Effector memory CD4-positive, alpha-beta T cell (primary cell): Measurements from ENCODE around the gene ZFHX3.

Experiments used
- DNase-seq, 3 donors: peaks; one replicate each; pipeline ENCODE4 v3.0.0-alpha.2; 2020
- H3K27ac ChIP-seq: 2 replicates; pipeline ENCODE4 v1.7.0; 2013; ENCODE audit warnings: mild to moderate bottlenecking, low read length, moderate library complexity; ENCODE audit not compliant: insufficient read depth, poor library complexity, severe bottlenecking
- H3K27me3 ChIP-seq: replicated peaks from 2 replicates; pipeline ENCODE4 v1.7.0; 2013; ENCODE audit warnings: mild to moderate bottlenecking, low read length; ENCODE audit not compliant: insufficient read depth, control insufficient read depth, poor library complexity, severe bottlenecking
- H3K36me3 ChIP-seq: 2 replicates; pipeline ENCODE4 v1.7.0; 2013; ENCODE audit warnings: mild to moderate bottlenecking, low read length, moderate library complexity; ENCODE audit not compliant: control insufficient read depth, insufficient read depth
- H3K4me1 ChIP-seq: 2 replicates; pipeline ENCODE4 v1.7.0; 2013; ENCODE audit warnings: low read length, mild to moderate bottlenecking; ENCODE audit not compliant: control insufficient read depth, insufficient read depth, poor library complexity, severe bottlenecking
- H3K4me3 ChIP-seq: 2 replicates; pipeline ENCODE4 v1.7.0; 2013; ENCODE audit warnings: low read length, low read depth, mild to moderate bottlenecking; ENCODE audit not compliant: insufficient read depth, poor library complexity, severe bottlenecking
- H3K9me3 ChIP-seq: 2 replicates; pipeline ENCODE4 v1.7.0; 2013; ENCODE audit warnings: mild to moderate bottlenecking, low read length, moderate library complexity; ENCODE audit not compliant: control insufficient read depth

Gene ZFHX3

DNA sequence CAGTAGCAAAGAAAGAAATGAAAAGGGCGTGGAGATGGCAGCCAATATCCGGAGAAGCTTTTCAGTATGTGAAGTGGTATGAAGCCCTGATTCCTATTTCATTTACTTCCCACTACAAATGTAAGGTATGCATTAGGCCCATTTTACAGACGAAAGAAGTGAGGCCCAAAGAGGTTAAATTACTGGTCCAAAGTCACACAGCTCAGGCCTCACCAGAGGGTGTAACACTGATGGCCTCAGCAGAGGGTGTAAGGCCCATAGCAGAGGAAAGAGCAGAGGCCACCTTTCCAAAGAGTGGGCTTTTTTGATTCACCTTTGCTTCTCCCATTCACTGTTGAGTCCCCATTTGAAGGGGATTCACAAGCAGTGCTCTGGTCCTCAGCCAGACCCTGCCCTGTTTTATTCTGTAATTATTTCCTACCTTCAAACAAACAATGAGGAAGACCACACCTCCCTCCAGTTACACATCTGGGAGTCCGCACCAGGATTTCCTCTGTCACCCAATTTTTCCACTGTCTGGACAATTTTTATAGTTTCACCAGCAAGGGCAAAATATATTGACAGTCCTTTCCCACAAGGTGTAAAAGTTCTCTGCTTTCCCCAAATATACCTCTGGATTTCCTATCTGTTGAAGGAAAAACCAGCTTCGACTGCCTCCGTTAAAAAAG lies 7.1 kb downstream of the ZFHX3 start:
- no peak overlapping the region for H3K27ac ChIP-seq

DNA sequence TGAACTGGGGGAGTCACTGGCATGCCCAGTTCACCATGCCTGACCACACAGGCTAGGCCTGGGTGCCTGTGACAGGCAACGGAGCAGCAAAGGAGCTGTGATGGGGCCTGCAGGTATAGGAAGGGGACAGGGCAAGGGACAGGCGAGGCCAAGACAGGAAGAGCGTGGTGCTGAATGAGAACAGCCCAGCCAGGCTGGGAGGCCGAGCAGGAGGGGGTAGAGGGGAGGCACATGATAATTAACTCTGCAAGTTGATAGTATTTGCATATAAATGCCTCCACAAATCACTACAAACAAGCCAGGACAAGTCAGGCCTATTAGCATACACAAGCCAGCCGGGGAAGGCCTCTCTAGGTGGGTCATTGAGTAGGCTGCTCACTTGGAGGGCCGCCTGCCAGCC lies 7.8 kb downstream of the ZFHX3 start:
- no peak for DNase-seq
- H3K27me3 ChIP-seq: peaks cover 5% of the 10 kb centered on the region
- no peaks in the 10 kb centered on the region for H3K36me3 ChIP-seq
- no peaks in the 10 kb centered on the region for H3K9me3 ChIP-seq
- no peak overlapping the region for H3K4me3 ChIP-seq
- no peaks in the 10 kb centered on the region for H3K4me1 ChIP-seq
- no peak overlapping the region for H3K27ac ChIP-seq

More for the DNA sequence above, 7.1 kb downstream of the ZFHX3 start:
- no peak for DNase-seq
- H3K36me3 ChIP-seq: no peaks in the 10 kb centered on the region
- H3K4me3 ChIP-seq: no peak overlapping the region
- no peaks in the 10 kb centered on the region for H3K9me3 ChIP-seq
- H3K27me3 ChIP-seq: peaks cover 5% of the 10 kb centered on the region
- no peaks in the 10 kb centered on the region for H3K4me1 ChIP-seq

DNA sequence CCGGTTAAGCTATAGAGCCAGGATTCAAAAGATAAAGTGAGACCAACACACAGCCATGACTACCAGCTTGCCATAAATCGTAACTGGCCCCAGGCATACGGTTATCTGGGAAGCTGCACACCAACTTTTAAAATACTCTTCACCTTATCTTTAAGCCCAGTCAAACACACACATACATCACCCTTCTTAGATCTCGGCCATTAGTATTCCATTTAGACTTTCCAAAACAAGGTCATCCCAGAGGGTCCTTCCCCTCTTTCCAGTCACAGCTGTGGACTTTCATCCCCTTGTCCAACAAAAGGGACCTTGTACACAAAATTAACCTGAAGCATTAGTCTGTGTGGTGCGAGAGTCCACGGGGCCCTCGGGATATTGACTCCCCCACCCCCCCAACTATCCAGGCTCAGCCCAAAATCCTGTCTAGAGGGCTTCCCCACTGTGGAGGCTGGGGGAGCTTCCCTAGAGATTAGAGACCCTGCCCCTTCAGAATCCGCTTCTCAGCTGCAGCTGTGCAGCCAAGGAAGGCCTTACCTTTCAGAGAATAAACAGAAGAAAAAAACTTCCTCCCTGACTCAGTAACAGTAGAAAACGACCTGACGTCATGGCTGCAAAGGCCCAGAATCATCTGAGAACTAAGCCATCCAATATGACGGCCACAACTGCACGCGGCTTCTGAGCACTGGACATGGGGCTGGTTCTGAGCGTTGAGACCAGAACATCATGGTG lies 9.9 kb downstream of the ZFHX3 start:
- no peaks in the 10 kb centered on the region for H3K36me3 ChIP-seq
- no peaks in the 10 kb centered on the region for H3K9me3 ChIP-seq
- no peak for DNase-seq
- no peak overlapping the region for H3K4me3 ChIP-seq
- no peak overlapping the region for H3K27ac ChIP-seq
- H3K4me1 ChIP-seq: no peaks in the 10 kb centered on the region
- peaks cover 5% of the 10 kb centered on the region for H3K27me3 ChIP-seq

DNA sequence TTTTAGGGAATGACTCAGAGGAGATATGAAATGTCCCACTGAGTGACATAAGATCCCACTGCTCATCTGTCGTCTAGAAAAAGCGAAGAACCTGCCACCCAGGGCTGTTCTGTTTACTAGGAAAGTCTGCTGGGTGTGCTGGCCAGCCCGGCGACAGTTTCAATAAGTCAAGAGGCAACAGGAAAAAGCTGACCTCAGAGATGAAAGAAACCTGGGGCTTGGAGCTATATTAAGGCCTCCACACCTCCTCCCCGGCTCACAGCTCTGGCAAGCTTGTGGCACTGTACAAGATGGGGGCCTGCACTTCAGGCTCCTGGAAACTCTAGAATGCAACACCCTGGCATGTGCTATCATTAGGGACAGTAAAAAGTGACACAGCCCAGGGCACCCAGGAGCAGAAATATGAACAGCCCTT lies 10.6 kb downstream of the ZFHX3 start:
- Histone ChIP-seq H3K27me3 (peaks cover 5% of the 10 kb centered on the region), H3K4me3 (no peak overlapping the region), H3K36me3 (no peaks in the 10 kb centered on the region), H3K4me1 (no peaks in the 10 kb centered on the region), H3K27ac (no peak overlapping the region), H3K9me3 (no peaks in the 10 kb centered on the region)
- no peak for DNase-seq

DNA sequence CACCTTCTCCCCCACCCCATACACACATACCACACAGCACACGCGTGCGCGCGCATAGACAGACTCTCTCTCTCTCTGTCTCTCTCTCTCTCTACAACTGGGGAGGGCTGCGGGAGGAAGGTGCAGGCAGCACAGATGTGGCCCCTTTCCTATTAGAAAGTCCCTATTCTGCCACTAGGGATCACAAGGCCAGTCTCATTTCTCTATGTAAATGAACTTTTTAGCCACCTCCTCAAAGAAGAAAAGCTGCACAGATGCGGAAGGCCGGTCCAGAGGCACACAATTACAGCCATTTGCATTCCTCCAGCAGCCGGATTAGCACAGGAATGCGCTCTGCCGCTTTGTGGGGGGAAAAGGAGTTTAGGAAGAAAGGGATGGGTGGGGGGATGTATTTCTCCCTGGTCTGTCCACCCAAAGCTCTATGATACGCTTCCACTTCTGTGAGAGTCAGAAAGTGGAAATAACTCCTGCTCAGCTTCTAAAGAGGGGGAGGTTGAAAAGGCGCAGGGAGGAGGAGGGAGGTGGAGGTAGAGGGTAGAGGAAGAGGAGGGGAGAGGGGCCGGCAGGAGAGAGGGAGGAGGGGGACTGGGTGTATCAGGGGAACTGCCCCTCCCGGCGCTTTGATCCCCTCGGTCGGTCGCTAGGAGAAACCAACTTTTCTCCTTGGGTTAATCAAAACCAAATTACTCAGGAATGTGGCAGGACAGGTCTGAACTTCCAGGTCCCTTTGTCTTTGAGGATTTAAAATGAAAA lies 11.7 kb downstream of the ZFHX3 start:
- DNase-seq: no peak
- H3K4me3 ChIP-seq: no peak overlapping the region
- no peak overlapping the region for H3K27ac ChIP-seq
- no peaks in the 10 kb centered on the region for H3K36me3 ChIP-seq
- H3K4me1 ChIP-seq: no peaks in the 10 kb centered on the region
- H3K9me3 ChIP-seq: no peaks in the 10 kb centered on the region
- H3K27me3 ChIP-seq: peaks cover 5% of the 10 kb centered on the region

DNA sequence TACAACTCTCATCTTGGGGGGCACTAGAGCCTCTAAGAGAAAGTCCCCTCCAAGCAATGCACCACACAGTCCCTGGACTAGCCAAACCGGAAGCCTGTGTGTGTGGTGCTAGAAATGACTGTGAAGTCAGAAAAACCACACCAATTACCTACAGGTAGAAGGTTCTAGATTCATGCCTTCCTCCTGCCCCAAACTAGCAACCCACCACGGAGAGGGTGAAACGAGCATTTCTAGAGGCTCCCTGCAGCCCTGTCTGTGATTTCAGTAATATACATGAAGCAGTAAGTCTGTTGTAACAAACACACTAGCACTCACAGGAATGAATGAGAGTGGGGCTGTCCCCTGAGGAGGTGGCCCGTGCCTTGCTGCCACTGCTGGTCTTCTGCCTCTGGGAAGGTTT lies 13.6 kb downstream of the ZFHX3 start:
- Histone ChIP-seq H3K4me1 (no peaks in the 10 kb centered on the region), H3K36me3 (no peaks in the 10 kb centered on the region), H3K27me3 (peaks cover 5% of the 10 kb centered on the region)

GRCh38 chr16:73033271-73033998 lies 14.5 kb downstream of the ZFHX3 start:
- no peak overlapping the region for H3K27ac ChIP-seq
- no peaks in the 10 kb centered on the region for H3K4me1 ChIP-seq
- H3K4me3 ChIP-seq: no peak overlapping the region
- H3K36me3 ChIP-seq: no peaks in the 10 kb centered on the region
- H3K9me3 ChIP-seq: no peaks in the 10 kb centered on the region
- peaks cover 5% of the 10 kb centered on the region for H3K27me3 ChIP-seq
- no peak for DNase-seq

More for the DNA sequence above, 13.6 kb downstream of the ZFHX3 start:
- DNase-seq: no peak
- Histone ChIP-seq H3K4me3 (no peak overlapping the region), H3K27ac (no peak overlapping the region), H3K9me3 (no peaks in the 10 kb centered on the region)

DNA sequence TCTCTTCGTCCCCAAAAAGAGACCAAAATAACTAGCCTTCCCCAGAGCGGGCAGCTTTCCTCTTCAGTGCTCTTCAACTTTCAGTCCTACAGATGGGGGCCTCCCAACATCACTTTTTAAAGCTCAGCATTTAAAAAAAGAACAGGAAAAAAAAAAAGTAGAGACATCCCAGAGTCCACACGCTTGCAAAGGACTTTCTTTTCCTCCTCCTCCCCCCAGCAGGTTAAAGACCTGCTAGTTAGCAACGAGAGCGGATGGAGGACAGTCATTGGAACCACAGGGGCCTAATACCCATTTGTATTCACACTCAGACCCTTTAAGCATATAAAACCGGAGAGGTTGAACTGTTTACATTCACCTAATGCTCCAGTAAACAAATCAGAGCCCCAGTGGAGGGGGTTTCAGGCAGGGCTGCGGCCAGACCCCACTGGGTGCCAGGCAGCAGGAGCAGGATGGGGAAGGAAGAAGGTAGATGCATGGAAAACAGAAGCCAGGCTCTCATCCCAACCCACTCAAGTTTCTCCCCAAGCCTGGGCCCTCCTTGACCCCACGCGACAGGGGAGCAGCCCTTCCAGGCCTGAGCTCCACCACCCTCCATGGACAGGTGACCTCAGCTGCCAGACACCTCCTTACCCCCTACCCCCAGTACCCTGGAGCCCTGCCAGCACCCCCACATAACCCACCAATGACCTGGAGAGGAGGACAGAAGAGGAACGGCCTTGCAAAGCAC lies 15.2 kb downstream of the ZFHX3 start:
- Histone ChIP-seq H3K36me3 (no peaks in the 10 kb centered on the region), H3K4me3 (no peak overlapping the region), H3K27ac (no peak overlapping the region), H3K4me1 (no peaks in the 10 kb centered on the region), H3K27me3 (peaks cover 5% of the 10 kb centered on the region), H3K9me3 (no peaks in the 10 kb centered on the region)
- DNase-seq: no peak

- no peaks in the 10 kb centered on the region for H3K36me3 ChIP-seq
- no peak overlapping the region for H3K4me3 ChIP-seq
- no peaks in the 10 kb centered on the region for H3K4me1 ChIP-seq
- peaks cover 5% of the 10 kb centered on the region for H3K27me3 ChIP-seq
- no peaks in the 10 kb centered on the region for H3K9me3 ChIP-seq
- no peak overlapping the region for H3K27ac ChIP-seq
- no peak for DNase-seq
Observed at GRCh38 chr16:73031984-73032383, 15.9 kb downstream of the ZFHX3 start.
